GM23248 (cell line): Measurements from ENCODE around the gene PDE4B.

Source experiments
- EZH2 ChIP-seq: fragments of 200-600 bp; sonication (generic); IDR thresholded peaks from 2 replicates; pipeline ENCODE4 v1.6.1; 2018; ENCODE audit warnings: antibody characterized with exemption, mild to moderate bottlenecking; ENCODE audit not compliant: insufficient read depth, poor library complexity, severe bottlenecking
- EZH2phosphoT487 ChIP-seq: fragments of 200-600 bp; sonication (generic); IDR thresholded peaks from 2 replicates; pipeline ENCODE4 v1.6.1; 2018; ENCODE audit warnings: antibody characterized with exemption, moderate library complexity, mild to moderate bottlenecking, low read depth; ENCODE audit not compliant: insufficient read depth

DNA sequence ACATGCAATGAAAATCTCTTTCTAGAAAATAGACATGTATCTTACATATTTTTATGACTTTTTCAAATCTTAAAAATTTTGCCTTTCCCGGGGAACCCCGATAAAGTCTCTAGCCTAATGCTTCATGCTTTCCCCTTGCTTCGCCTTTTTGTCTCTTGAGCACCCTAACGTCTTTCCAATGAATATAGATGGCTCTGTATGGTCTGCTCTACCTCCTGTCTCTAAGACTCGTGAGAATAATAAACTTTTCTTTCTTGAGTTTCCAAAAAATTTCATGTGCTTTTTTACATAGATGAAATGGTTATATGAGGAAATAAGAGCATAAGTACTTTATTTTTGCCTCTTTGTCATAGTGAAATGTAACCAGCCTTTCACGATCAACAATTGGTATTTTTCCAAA lies 202.6 kb downstream of the PDE4B start:
- TF ChIP-seq EZH2phosphoT487 (no peak), EZH2 (no peak)
